Choroid plexus epithelial cell (primary cell): Measurements from ENCODE around the gene SRSF10.
"Not testable (repeated sequence)": the region's sequence is repeated elsewhere in the genome, so short reads cannot be mapped to it uniquely, and the experiment has no call there.

Experiments
- DNase-seq: peaks from one replicate; pipeline ENCODE4 v3.0.0-alpha.2; 2010; ENCODE audit warnings: low read depth
- H3K4me3 ChIP-seq: 2 replicates; pipeline ENCODE4 v1.5.1; 2011; ENCODE audit warnings: low read depth, mild to moderate bottlenecking, control low read depth, low read length, moderate library complexity
- TF ChIP-seq, protein P1 (sequence below): conservative IDR thresholded peaks from 2 replicates; pipeline ENCODE4 v1.5.1; 2011; ENCODE audit warnings: low read depth, mild to moderate bottlenecking, control low read depth, inconsistent platforms, low read length, moderate library complexity

SRSF10 gene

DNA sequence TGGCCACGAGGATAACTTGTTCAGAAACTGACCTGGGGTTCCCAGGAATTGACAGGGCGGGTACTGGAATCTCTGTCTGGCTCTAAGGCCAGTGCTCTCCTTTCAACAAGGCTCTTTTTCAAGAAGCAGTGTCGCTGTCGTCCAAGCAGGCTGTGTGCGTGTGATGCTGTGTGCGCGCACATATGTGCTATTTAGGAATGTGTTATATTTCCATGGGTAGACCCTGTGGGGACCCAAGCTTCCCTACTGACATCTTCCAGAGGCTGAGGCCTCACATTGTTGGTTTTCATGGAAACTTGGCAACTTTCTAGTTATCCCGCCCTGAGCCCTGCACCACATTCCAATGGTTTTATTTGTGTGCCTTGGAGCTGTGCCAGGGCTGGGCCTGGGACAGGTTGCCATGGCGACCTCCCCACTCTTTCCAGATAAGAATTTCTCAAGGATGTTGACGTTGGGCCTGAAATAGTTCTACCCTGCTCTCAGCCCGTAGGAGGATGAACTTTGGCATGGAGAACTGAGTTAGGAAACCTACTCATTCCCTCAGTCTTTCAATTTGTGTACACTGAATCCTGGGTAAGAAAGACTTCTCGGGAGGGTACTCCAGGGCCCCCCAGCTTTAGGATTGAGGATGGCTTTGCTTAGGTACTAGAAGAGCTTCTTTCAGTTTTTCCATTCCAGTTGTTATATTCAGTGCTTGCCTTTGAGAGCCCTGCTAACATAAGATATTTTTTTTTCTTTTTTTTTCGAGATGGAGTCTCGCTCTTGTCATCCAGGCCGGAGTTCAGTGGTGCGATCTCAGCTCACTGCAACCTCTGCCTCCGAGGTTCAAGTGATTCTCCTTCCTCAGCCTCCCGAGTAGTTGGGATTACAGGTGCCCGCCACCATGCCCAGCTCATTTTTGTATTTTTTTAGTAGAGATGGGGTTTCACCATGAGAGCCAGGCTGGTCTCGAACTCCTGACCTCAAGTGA, 38.8 kb upstream of the SRSF10 start:
- peak; percentile 100 for DNase-seq
- H3K4me3 ChIP-seq: peak overlapping the region; percentile 4
- TF ChIP-seq, protein P1, sequence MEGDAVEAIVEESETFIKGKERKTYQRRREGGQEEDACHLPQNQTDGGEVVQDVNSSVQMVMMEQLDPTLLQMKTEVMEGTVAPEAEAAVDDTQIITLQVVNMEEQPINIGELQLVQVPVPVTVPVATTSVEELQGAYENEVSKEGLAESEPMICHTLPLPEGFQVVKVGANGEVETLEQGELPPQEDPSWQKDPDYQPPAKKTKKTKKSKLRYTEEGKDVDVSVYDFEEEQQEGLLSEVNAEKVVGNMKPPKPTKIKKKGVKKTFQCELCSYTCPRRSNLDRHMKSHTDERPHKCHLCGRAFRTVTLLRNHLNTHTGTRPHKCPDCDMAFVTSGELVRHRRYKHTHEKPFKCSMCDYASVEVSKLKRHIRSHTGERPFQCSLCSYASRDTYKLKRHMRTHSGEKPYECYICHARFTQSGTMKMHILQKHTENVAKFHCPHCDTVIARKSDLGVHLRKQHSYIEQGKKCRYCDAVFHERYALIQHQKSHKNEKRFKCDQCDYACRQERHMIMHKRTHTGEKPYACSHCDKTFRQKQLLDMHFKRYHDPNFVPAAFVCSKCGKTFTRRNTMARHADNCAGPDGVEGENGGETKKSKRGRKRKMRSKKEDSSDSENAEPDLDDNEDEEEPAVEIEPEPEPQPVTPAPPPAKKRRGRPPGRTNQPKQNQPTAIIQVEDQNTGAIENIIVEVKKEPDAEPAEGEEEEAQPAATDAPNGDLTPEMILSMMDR: peak; percentile 19

DNA sequence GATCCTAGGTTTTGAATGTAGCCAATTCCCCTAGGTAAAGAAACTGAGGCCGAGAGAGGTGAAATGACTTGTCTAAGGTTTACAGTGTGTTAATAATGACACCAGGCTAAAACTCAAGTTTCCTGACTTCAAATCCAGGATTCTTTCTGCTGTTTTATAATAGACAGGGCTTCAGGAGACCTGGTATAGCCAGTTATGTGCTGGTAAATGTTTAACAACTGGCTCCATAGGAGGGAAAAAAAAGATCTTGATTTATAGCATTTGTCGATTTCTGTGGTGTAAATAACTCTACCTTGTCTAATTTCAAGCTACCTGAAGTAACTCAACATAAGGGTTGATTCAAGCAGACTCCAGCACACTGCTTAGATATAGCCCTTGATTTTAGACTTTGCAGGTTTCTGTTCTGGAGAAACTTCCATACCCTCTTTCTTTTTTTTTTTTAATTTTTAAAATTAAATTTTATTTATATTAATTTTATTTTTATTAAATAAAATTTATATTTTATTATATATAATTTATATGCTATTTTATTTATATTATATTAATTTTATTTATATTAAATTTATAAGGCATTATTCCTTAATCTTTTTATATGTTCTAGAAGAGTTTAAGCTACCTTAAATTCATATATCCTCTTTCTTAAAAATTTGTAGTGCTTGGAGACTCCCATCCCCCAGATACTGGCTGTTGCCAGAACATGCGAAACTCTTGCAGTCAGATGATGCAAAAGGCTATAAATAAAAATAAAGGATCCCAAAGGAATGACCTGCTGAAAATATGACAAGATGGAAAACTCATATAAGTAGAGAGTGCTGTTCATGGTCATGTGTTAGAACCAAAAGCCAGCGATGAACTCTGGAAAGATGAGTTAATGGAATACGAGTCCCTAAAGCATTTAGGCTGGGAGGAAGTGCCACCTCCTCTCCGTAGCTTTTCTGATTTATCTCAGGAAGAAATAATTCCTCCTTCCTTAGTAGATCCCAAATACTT, 35.4 kb upstream of the SRSF10 start:
- DNase-seq: peak; percentile 76

DNA sequence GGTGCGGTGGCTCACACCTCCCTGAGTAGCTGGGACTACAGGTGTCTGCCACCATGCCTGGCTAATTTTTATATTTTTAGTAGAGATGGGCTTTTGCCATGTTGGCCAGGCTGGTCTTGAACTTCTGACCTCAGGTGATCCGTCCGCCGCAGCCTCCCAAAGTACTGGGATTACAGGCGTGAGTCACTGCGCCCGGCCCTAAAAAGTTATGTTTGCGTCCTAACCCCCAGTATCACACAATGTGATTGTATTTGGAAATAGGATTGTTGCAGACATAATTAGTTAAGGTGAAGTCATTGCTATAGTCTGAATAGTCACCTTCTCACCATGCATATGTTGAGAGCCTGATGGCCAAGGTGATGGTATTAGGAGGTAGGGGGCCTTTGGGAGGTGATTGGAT, 32.8 kb upstream of the SRSF10 start:
- DNase-seq, H3K4me3 ChIP-seq: not testable (repeated sequence)

More for the DNA sequence above, 35.4 kb upstream of the SRSF10 start:
- TF ChIP-seq, protein P1: no peak
- no peak overlapping the region for H3K4me3 ChIP-seq

DNA sequence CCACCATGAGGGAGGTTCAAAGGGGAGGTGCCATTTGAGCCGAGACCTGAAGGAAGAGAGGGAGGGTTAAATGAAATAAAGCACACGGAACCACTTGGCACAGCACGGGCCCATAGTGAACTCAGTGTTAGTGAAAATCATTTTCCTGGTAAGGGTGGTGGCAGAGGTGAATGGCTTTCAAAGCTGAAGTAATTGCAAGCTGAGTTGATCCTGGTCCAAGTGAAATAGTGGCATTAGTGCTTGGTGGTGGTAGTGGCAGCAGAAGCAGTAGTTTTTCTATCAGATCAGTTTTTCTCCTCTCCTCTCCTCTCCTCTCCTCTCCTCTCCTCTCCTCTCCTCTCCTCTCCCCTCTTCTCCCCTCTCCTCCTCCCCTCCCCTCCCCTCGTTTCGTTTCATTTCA, 30.5 kb upstream of the SRSF10 start:
- TF ChIP-seq, protein P1: no peak

DNA sequence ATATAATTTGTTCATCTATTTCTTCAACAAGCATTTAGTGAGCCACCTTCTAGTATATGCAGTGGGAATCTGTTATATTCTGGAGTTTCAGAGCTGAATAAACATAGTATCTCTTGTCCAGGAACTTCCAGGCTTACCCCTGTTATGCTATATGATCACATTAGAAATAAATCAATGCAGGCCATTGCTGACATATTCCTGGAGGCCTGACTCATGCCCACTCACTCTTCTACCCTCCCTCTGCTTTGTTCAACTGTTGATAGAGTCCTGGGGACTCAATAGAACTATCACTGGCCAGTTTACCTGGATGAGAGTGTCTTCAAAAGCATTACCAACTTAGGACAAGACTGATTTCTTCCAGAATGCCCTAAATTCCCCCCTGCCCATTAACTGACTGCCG, 29.3 kb upstream of the SRSF10 start:
- TF ChIP-seq, protein P1: no peak
- H3K4me3 ChIP-seq: no peak overlapping the region
- peak; percentile 47 for DNase-seq

More for the DNA sequence above, 30.5 kb upstream of the SRSF10 start:
- no peak for DNase-seq
- H3K4me3 ChIP-seq: no peak overlapping the region

DNA sequence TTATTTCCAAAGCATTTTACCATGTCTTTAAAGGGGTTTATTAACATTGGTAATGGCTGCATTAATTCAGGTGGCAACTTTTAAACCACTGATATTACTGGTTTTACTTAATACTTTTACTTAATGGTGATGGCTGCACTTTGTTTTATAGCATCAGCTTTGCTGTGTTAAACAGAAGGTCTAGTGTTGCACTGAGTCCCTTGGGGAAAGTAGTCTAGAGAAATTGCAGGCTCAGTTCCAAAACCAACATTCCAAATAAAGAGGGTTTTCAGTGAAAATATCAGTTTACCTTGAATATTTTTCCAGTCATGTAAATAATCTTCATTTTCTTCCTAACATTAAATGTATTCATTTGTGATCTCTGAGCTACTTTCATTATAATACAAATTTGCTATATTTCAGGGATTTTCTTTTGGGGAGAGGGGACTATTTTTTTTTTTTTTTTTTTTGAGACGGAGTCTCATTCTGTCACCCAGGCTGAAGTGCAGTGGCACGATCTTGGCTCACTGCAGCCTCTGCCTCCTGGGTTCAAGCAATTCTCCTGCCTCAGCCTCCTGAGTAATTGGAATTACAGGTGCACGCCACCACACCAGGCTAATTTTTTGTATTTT, 28.6 kb upstream of the SRSF10 start:
- H3K4me3 ChIP-seq: not testable (repeated sequence)
- peak; percentile 86 for DNase-seq

DNA sequence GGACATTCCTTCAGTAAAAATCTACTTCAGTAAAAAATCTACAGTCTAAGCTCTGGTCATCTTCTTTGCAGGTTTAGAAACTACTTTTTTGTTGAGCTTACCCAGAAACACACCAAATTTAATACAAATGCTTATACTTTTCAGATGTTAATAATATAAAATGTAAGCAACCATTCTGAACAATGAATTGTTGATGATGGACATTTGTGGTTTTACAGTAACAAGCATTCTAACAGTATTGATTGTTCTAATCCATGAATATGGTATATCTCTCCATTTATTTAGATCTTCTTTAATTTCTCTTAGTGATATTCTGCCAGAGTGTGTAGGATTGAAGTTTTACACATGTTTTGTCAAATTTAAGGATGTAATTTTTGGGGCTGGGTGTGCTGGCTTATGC, 27.0 kb upstream of the SRSF10 start:
- no peak for DNase-seq
- TF ChIP-seq, protein P1: no peak

More for the DNA sequence above, 27.0 kb upstream of the SRSF10 start:
- H3K4me3 ChIP-seq: no peak overlapping the region
